ENCODE data around the gene SCIN.

The SCIN gene

DNA sequence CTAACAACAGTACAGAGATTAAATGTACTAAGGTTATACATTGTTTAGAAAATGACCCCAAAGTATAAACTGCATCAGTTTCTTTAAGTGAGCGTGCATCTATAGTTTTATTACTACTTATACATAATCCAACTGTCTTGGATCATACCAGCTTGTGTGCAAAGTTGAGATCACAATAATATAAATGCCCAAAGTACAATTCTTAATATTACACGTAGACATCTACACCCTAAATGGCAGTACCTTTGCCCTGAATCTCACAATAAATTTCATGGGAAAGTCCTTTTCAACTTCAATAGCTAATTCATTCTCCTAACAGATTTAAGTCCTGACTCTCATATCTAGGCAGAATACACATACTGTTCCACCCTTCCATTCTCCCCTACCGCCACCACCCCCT lies 11.8 kb downstream of the SCIN start:
- TF ChIP-seq, protein P1, sequence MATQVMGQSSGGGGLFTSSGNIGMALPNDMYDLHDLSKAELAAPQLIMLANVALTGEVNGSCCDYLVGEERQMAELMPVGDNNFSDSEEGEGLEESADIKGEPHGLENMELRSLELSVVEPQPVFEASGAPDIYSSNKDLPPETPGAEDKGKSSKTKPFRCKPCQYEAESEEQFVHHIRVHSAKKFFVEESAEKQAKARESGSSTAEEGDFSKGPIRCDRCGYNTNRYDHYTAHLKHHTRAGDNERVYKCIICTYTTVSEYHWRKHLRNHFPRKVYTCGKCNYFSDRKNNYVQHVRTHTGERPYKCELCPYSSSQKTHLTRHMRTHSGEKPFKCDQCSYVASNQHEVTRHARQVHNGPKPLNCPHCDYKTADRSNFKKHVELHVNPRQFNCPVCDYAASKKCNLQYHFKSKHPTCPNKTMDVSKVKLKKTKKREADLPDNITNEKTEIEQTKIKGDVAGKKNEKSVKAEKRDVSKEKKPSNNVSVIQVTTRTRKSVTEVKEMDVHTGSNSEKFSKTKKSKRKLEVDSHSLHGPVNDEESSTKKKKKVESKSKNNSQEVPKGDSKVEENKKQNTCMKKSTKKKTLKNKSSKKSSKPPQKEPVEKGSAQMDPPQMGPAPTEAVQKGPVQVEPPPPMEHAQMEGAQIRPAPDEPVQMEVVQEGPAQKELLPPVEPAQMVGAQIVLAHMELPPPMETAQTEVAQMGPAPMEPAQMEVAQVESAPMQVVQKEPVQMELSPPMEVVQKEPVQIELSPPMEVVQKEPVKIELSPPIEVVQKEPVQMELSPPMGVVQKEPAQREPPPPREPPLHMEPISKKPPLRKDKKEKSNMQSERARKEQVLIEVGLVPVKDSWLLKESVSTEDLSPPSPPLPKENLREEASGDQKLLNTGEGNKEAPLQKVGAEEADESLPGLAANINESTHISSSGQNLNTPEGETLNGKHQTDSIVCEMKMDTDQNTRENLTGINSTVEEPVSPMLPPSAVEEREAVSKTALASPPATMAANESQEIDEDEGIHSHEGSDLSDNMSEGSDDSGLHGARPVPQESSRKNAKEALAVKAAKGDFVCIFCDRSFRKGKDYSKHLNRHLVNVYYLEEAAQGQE (IDR thresholded peaks at IDR 0.05; ENCODE audit: insufficient read depth in 1 of 2, low read depth in 2 of 2, low read length in 2 of 2), result no peak
- TF ChIP-seq TAF1 (IDR thresholded peaks at IDR 0.05; ENCODE audit: borderline replicate concordance, insufficient read depth, low read length) (no peak), FOXP2 (optimal IDR thresholded peaks at IDR 0.05; ENCODE audit: borderline replicate concordance, extremely low read depth, extremely low read length, insufficient read depth) (no peak)

DNA sequence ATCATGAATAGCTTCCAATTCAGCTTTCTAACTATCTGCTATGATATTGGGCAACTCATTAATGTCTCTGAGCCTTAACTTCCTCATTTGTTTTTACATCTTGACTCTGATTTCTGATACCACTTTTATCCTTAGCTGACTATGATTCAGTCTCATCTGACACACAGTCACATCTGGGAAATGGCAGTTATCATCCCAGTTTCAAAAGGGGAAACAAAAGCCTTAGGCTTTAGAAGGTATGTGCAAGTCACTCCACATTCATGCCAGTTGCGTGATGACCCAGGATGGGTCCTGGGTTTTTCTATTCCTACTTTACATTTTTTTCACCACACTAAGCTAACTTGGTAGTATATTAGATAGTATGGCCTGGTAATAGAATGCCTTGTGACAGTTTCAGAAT lies 12.7 kb downstream of the SCIN start:
- no peak for TF ChIP-seq SIN3A (IDR thresholded peaks at IDR 0.05; ENCODE audit: borderline replicate concordance, insufficient read depth, low read length)
- TF ChIP-seq, protein P1 (IDR thresholded peaks at IDR 0.05; ENCODE audit: insufficient read depth in 1 of 2, low read depth in 2 of 2, low read length in 2 of 2), result no peak
- no peak for TF ChIP-seq POLR2AphosphoS5 (IDR thresholded peaks at IDR 0.05; ENCODE audit: low read depth, low read length)
- TF ChIP-seq TAF1 (IDR thresholded peaks at IDR 0.05; ENCODE audit: borderline replicate concordance, insufficient read depth, low read length), result no peak
- no peak for TF ChIP-seq FOXP2 (optimal IDR thresholded peaks at IDR 0.05; ENCODE audit: borderline replicate concordance, extremely low read depth, extremely low read length, insufficient read depth)

- TF ChIP-seq, protein P1 (IDR thresholded peaks at IDR 0.05; ENCODE audit: insufficient read depth in 1 of 2, low read depth in 2 of 2, low read length in 2 of 2), result no peak
- TF ChIP-seq TAF1 (IDR thresholded peaks at IDR 0.05; ENCODE audit: borderline replicate concordance, insufficient read depth, low read length) (no peak), POLR2AphosphoS5 (IDR thresholded peaks at IDR 0.05; ENCODE audit: low read depth, low read length) (no peak), FOXP2 (optimal IDR thresholded peaks at IDR 0.05; ENCODE audit: borderline replicate concordance, extremely low read depth, extremely low read length, insufficient read depth) (no peak), SIN3A (IDR thresholded peaks at IDR 0.05; ENCODE audit: borderline replicate concordance, insufficient read depth, low read length) (no peak)
Observed at GRCh38 chr7:12583922-12584321, 13.4 kb downstream of the SCIN start.

GRCh38 chr7:12584930-12585329 lies 14.4 kb downstream of the SCIN start:
- no peak for TF ChIP-seq POLR2AphosphoS5 (IDR thresholded peaks at IDR 0.05; ENCODE audit: low read depth, low read length)
- no peak for TF ChIP-seq TAF1 (IDR thresholded peaks at IDR 0.05; ENCODE audit: borderline replicate concordance, insufficient read depth, low read length)
- TF ChIP-seq SIN3A (IDR thresholded peaks at IDR 0.05; ENCODE audit: borderline replicate concordance, insufficient read depth, low read length), result no peak
- TF ChIP-seq, protein P1 (IDR thresholded peaks at IDR 0.05; ENCODE audit: insufficient read depth in 1 of 2, low read depth in 2 of 2, low read length in 2 of 2), result no peak
- TF ChIP-seq FOXP2 (optimal IDR thresholded peaks at IDR 0.05; ENCODE audit: borderline replicate concordance, extremely low read depth, extremely low read length, insufficient read depth), result no peak

- no peak for TF ChIP-seq TAF1 (IDR thresholded peaks at IDR 0.05; ENCODE audit: borderline replicate concordance, insufficient read depth, low read length)
- TF ChIP-seq, protein P1 (IDR thresholded peaks at IDR 0.05; ENCODE audit: insufficient read depth in 1 of 2, low read depth in 2 of 2, low read length in 2 of 2), result no peak
- no peak for TF ChIP-seq FOXP2 (optimal IDR thresholded peaks at IDR 0.05; ENCODE audit: borderline replicate concordance, extremely low read depth, extremely low read length, insufficient read depth)
- TF ChIP-seq POLR2AphosphoS5 (IDR thresholded peaks at IDR 0.05; ENCODE audit: low read depth, low read length), result no peak
- TF ChIP-seq SIN3A (IDR thresholded peaks at IDR 0.05; ENCODE audit: borderline replicate concordance, insufficient read depth, low read length), result no peak
Observed at GRCh38 chr7:12586271-12586670, 15.8 kb downstream of the SCIN start.
